H7 (cell line): ENCODE results near the gene VPS16. TPM values are rescaled to one million over a fixed set of nuclear protein-coding genes. Genes with fewer than 3 reads are reported as not detected.
"Not testable (repeated sequence)": the region's sequence is repeated elsewhere in the genome, so short reads cannot be mapped to it uniquely, and the experiment has no call there.

Experiments used
- DNase-seq: peaks from one replicate; pipeline ENCODE4 v3.0.0; 2012
- H3K27me3 ChIP-seq: 2 replicates; pipeline ENCODE4 v1.6.0; 2011; ENCODE audit warnings: mild to moderate bottlenecking, low read length; ENCODE audit not compliant: control insufficient read depth, insufficient read depth
- H3K36me3 ChIP-seq: replicated peaks from 2 replicates; pipeline ENCODE4 v1.5.1; 2011; ENCODE audit warnings: low read length; ENCODE audit not compliant: control insufficient read depth, insufficient read depth
- H3K4me3 ChIP-seq: 2 replicates; pipeline ENCODE4 v1.5.1; 2011; ENCODE audit warnings: low read depth, mild to moderate bottlenecking, control low read depth, low read length, moderate library complexity; ENCODE audit not compliant: insufficient read depth
- total RNA-seq: library from RNA; depleted of rRNA; stranded (reverse); fragments of >200 nt; shearing (Covaris generic); gene quantifications from 2 replicates; pipeline ENCODE4 v1.2.3, GENCODE V29; 2014

Gene VPS16
- total RNA-seq, 1 experiment from 2014 or later = 27.5 TPM

DNA sequence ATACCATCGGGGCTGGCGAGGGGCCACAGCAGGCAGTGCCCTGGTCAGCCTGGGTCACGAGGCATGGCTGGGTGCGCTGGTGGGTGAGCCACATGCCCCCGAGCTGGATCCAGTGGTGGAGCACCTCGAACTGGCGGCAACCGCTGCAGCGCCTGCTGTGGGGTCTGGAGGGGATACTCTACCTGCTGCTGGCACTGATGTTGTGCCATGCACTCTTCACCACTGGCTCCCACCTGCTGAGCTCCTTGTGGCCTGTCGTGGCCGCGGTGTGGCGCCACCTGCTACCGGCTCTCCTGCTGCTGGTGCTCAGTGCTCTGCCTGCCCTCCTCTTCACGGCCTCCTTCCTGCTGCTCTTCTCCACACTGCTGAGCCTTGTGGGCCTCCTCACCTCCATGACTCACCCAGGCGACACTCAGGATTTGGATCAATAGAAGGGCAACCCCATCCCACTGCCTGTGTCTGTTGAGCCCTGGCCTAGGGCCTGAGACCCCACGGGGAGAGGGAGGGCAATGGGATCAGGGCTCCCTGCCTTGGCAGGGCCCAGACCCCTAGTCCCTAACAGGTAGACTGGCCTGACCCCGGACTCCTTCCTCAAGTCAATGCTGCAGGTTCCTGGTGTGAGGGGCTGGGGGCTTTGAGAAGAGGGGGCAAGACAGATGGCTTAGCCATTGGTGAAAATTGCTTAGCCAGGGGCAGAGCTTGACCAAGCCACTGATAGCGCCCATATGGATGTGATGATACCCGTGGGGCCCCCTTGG, 23.8 kb upstream of the VPS16 start:
- Histone ChIP-seq H3K4me3 (no peak overlapping the region), H3K36me3 (no peaks in the 10 kb centered on the region), H3K27me3 (peaks cover 24% of the 10 kb centered on the region)
- peak; percentile 78 for DNase-seq

DNA sequence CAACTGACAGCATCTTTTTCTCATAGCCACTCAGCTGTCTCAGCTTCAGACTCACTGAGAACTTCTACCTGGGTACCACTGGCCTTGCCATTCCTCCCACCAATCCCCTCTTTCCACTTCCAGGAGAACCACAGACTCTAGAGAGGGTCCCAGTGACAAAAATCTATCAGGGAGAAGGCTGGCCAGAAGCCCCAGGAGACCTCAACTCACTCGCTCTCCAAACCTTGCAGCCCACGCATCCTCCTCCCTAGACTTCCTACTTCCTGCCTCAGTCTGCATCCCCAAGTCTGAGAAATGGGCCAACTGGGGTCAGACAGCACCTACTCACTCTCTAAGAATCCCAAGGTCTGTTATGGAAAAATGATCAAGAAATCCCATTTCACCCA, 23.2 kb upstream of the VPS16 start:
- DNase-seq = peak; percentile 6
- Histone ChIP-seq H3K4me3 (no peak overlapping the region), H3K27me3 (peaks cover 29% of the 10 kb centered on the region), H3K36me3 (no peaks in the 10 kb centered on the region)

- Histone ChIP-seq H3K27me3 (peaks cover 29% of the 10 kb centered on the region), H3K36me3 (no peaks in the 10 kb centered on the region), H3K4me3 (no peak overlapping the region)
- DNase-seq = peak; percentile 5
Measured at GRCh38 chr20:2817891-2818595, 22.5 kb upstream of the VPS16 start.

GRCh38 chr20:2820084-2820895, 20.3 kb upstream of the VPS16 start:
- H3K27me3 ChIP-seq = peaks cover 29% of the 10 kb centered on the region
- H3K36me3 ChIP-seq = no peaks in the 10 kb centered on the region
- DNase-seq = peak; percentile 87
- H3K4me3 ChIP-seq = peak overlapping the region; percentile 31

DNA sequence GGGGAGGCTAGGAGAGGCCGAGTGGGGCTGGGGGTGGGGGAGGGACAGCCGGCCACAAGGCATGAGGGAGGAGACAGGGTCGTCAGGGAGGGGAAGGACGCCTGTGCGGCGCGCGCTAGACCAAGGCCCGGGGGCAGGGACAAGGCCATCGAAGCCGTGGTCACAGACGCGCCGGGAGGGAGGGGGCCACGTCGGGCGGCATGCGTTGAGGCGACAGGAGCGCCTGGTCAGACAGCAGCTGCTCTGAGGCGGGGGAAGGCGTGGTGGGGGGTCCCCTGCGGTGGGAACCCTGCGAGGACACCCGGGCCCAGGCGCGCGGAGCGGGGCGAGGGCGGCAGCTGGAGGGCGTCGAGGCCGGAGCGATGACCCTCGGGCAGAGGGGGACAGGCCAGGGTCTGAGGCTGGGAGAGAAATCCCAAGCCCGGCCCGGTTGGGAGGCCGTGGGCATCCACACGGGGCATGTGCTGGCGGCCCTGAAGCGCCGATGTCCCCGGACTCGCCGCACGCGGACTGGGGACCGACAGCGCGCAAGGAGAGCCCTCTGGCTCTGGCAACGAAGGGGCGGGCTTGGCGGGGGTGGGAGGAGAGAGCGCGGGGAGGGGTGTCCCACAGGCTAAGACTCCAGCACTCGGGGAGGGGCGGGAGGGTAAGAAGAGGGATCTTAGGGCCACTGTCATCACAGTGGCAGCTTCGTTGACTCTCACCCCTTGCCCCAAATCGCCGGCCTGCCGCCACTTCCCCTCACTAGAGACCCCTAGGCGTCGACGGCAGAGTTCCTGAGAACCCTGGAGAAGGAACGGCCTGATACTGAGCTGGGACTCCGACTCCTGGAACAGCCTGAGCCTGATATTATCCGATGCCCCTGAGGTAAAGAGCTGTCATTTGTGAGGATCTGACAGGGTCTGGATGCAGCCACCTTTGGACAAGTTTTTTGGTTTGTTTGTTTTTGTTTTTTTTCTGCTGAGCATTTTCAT, 19.4 kb upstream of the VPS16 start:
- H3K4me3 ChIP-seq = peak overlapping the region; percentile 31
- no peaks in the 10 kb centered on the region for H3K36me3 ChIP-seq
- peak; percentile 85 for DNase-seq
- peaks cover 33% of the 10 kb centered on the region for H3K27me3 ChIP-seq

- Histone ChIP-seq H3K36me3 (no peaks in the 10 kb centered on the region), H3K4me3 (no peak overlapping the region), H3K27me3 (peaks cover 35% of the 10 kb centered on the region)
- peak; percentile 56 for DNase-seq
Measured at GRCh38 chr20:2822073-2822472, 18.5 kb upstream of the VPS16 start.

DNA sequence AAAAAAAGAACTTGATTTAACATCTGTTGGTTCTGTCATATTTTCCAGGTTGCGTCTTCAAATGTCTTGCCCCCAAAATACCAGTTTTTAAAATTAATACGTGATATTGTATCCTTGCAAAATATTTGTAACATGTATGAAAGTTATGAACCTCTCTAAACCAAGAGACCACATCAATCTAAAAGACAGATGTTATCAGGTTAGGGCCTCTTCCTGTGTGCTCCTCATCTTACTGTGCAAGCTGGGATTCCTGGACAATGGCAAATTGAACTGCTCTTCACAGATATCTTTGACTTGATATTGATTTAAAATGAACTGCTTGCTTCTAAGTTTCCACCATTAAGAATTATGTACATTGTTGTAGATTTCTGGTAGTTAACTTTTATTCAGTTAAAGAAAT, 14.8 kb upstream of the VPS16 start:
- H3K4me3 ChIP-seq = no peak overlapping the region

DNA sequence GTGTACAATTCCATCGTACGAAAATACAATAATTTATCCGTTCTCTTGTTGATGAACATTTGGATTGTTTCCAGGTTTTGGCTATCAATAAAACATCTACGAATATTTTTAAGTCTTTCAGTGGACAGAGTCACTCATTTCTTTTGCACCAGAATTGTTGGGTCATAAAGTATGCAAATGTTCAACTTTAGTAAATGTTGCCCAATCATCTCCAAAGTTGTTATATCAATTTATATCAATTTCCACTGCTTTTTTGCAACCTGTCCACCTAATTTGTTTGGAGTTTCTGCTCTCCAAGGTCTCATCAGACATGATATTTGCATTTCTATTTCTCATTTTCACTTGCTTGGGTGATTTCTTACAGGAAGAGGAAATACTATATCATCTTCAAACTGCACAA, 13.9 kb upstream of the VPS16 start:
- DNase-seq = no peak
- Histone ChIP-seq H3K36me3 (no peaks in the 10 kb centered on the region), H3K4me3 (no peak overlapping the region), H3K27me3 (peaks cover 12% of the 10 kb centered on the region)

More for the DNA sequence above, 14.8 kb upstream of the VPS16 start:
- H3K27me3 ChIP-seq = peaks cover 21% of the 10 kb centered on the region
- no peaks in the 10 kb centered on the region for H3K36me3 ChIP-seq
- DNase-seq = no peak

DNA sequence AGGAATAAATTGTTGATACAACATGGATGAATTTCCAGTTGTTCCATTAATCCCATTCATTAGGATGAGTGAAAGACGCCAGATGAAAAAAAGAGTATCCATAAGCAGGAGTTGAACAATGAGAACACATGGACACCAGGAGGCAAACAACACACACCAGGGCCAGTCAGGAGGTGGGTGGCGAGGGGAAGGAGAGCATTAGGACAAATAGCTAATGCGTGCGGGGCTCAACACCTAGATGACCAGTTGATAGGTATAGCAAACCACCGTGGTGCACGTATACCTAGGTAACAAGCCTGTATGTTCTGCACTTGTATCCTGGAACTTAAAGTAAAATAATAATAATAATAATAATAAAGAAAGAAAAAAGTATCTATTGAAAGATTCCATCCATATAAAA, 11.2 kb upstream of the VPS16 start:
- Histone ChIP-seq H3K27me3 (peaks cover 5% of the 10 kb centered on the region; the same call in 1 of the 2 replicates), H3K4me3 (no peak overlapping the region), H3K36me3 (no peaks in the 10 kb centered on the region)
- no peak for DNase-seq

- not testable (repeated sequence) for H3K4me3 ChIP-seq, H3K27me3 ChIP-seq, DNase-seq, H3K36me3 ChIP-seq
Measured at GRCh38 chr20:2831206-2831605, 9.3 kb upstream of the VPS16 start.

DNA sequence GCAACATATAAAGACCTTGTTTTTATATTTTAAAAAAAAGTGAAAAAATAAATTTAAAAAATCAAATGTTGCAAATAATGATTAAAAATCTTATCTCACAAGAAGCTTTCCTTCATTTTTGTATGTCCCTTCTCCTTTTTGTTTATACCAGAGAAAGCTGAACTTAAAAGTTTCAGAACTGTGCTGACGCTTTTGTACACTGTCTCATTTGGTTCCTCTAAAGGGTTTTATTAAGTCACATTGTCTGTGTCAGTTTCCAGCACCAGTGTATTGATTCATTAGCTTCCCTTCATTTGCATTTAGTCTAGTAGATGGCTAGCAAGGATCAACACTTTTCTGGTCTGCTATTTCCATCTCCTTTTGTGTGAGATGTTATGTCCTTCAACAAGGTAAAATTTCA, 6.8 kb upstream of the VPS16 start:
- no peak overlapping the region for H3K4me3 ChIP-seq

GRCh38 chr20:2834401-2835110, 6.0 kb upstream of the VPS16 start:
- no peaks in the 10 kb centered on the region; the same call in 1 of the 2 replicates for H3K36me3 ChIP-seq
- H3K27me3 ChIP-seq = peaks cover 7% of the 10 kb centered on the region
- H3K4me3 ChIP-seq = no peak overlapping the region
- no peak for DNase-seq

More for the DNA sequence above, 6.8 kb upstream of the VPS16 start:
- H3K27me3 ChIP-seq = peaks cover 1% of the 10 kb centered on the region; the same call in 1 of the 2 replicates
- DNase-seq = no peak
- H3K36me3 ChIP-seq = no peaks in the 10 kb centered on the region; the same call in 1 of the 2 replicates

GRCh38 chr20:2835331-2835796, 5.2 kb upstream of the VPS16 start:
- Histone ChIP-seq H3K36me3 (no peaks in the 10 kb centered on the region; the same call in 1 of the 2 replicates), H3K27me3 (peaks cover 14% of the 10 kb centered on the region)
- no peak for DNase-seq

More at GRCh38 chr20:2835331-2835796, 5.2 kb upstream of the VPS16 start:
- no peak overlapping the region for H3K4me3 ChIP-seq
